K562 (cell line): ENCODE measurements around the gene ANKMY1. TPM values are rescaled to one million over a fixed set of nuclear protein-coding genes. Genes with fewer than 3 reads are reported as not detected.
A peak's percentile ranks its signal among the peaks of the same experiment; 100 is the strongest.

ENCODE experiments used
- ADNP ChIP-seq: fragments of 200-800 bp; sonication (Bioruptor generic); IDR thresholded peaks from 2 replicates; pipeline ENCODE4 v1.6.1; 2016; ENCODE audit warnings: missing genetic modification characterization, missing compliant biosample characterization
- CBX5 ChIP-seq: IDR thresholded peaks from 2 replicates; pipeline ENCODE4 v1.6.1; 2014; ENCODE audit warnings: low read depth, borderline replicate concordance
- CBX8 ChIP-seq: fragments of 200-600 bp; sonication (generic); IDR thresholded peaks from 2 replicates; pipeline ENCODE4 v1.6.1; 2012; ENCODE audit warnings: borderline replicate concordance, mixed run types, low read depth, mild to moderate bottlenecking, moderate library complexity, mixed read lengths, low read length, control low read depth, inconsistent platforms; ENCODE audit not compliant: poor library complexity, severe bottlenecking; ENCODE audit errors: extremely low read depth
- CREB3 ChIP-seq: fragments of 450-650 bp; conservative IDR thresholded peaks from 2 replicates; pipeline ENCODE4 v1.6.1; 2016; ENCODE audit warnings: missing genetic modification characterization, low read depth, mild to moderate bottlenecking, missing compliant biosample characterization, moderate library complexity
- DPF2 ChIP-seq: fragments of 450-650 bp; IDR thresholded peaks from 2 replicates; pipeline ENCODE4 v1.6.1; 2016
- ESRRA ChIP-seq: fragments of 450-650 bp; IDR thresholded peaks from 2 replicates; pipeline ENCODE4 v1.6.1; 2014; ENCODE audit warnings: low read depth, mild to moderate bottlenecking, moderate library complexity, borderline replicate concordance
- ETS2 ChIP-seq: IDR thresholded peaks from 2 replicates; pipeline ENCODE4 v1.6.1; 2016; ENCODE audit warnings: borderline replicate concordance, missing genetic modification characterization, mild to moderate bottlenecking, moderate library complexity, missing compliant biosample characterization; ENCODE audit not compliant: poor library complexity, severe bottlenecking
- HNRNPH1 ChIP-seq: fragments of 200-400 bp; formaldehyde crosslinking; optimal IDR thresholded peaks from 2 replicates; pipeline ENCODE3; 2017; ENCODE audit warnings: low read depth, mild to moderate bottlenecking, low read length, moderate library complexity
- HNRNPUL1 ChIP-seq: fragments of 200-400 bp; formaldehyde crosslinking; IDR thresholded peaks from 2 replicates; pipeline ENCODE4 v1.6.1; 2017; ENCODE audit warnings: low read length
- MAFG ChIP-seq: fragments of 450-650 bp; conservative IDR thresholded peaks from 2 replicates; pipeline ENCODE4 v1.6.1; 2016; ENCODE audit warnings: missing genetic modification characterization, missing compliant biosample characterization
- MTA2 ChIP-seq: fragments of 450-650 bp; IDR thresholded peaks from 2 replicates; pipeline ENCODE4 v1.6.1; 2016; ENCODE audit warnings: low read depth
- NEUROD1 ChIP-seq: fragments of 150-350 bp; IDR thresholded peaks from 2 replicates; pipeline ENCODE4 v1.6.1; 2014; ENCODE audit warnings: borderline replicate concordance, low read length, low read depth; ENCODE audit not compliant: partially characterized antibody
- POLR2A ChIP-seq: fragments of 450-650 bp; conservative IDR thresholded peaks from 2 replicates; pipeline ENCODE4 v1.6.1; 2016
- RFX7 ChIP-seq: fragments of 250-450 bp; sonication (Bioruptor Pico); IDR thresholded peaks from 2 replicates; pipeline ENCODE4 v1.5.1; 2021; ENCODE audit warnings: mild to moderate bottlenecking
- SMARCB1 ChIP-seq: IDR thresholded peaks from 2 replicates; pipeline ENCODE4 v1.6.1; 2011; ENCODE audit warnings: improper control_type of control experiment, low read depth; ENCODE audit not compliant: insufficient read length
- XRCC5 ChIP-seq: fragments of 200-400 bp; formaldehyde crosslinking; IDR thresholded peaks from 2 replicates; pipeline ENCODE4 v1.6.1; 2017; ENCODE audit warnings: low read depth, mild to moderate bottlenecking, low read length
- YBX1 ChIP-seq: fragments of 450-650 bp; IDR thresholded peaks from 2 replicates; pipeline ENCODE4 v1.7.1; 2016; ENCODE audit warnings: mild to moderate bottlenecking
- ZC3H11A ChIP-seq: IDR thresholded peaks from 2 replicates; pipeline ENCODE4 v1.6.1; 2012; ENCODE audit warnings: low read depth, low read length, improper control_type of control experiment
- ZFX ChIP-seq: sonication (generic); formaldehyde crosslinking; IDR thresholded peaks from 2 replicates; pipeline ENCODE4 v1.8.0; 2022; ENCODE audit warnings: mild to moderate bottlenecking, missing genetic modification reagents, moderate library complexity
- ZNF253 ChIP-seq: fragments of 250-450 bp; sonication (Bioruptor Pico); conservative IDR thresholded peaks from 2 replicates; pipeline ENCODE4 v1.6.1; 2021; ENCODE audit warnings: mild to moderate bottlenecking
- ZNF347 ChIP-seq: fragments of 450-650 bp; formaldehyde crosslinking; IDR thresholded peaks from 2 replicates; pipeline ENCODE4 v1.4.0; 2020; ENCODE audit warnings: low read depth, mild to moderate bottlenecking, moderate library complexity
- ZNF561 ChIP-seq: fragments of 450-650 bp; formaldehyde crosslinking; conservative IDR thresholded peaks from 2 replicates; pipeline ENCODE4 v1.4.0; 2020; ENCODE audit warnings: mild to moderate bottlenecking, moderate library complexity
- ZNF766 ChIP-seq: fragments of 200-800 bp; sonication (Bioruptor generic); conservative IDR thresholded peaks from 2 replicates; pipeline ENCODE4 v1.6.1; 2016; ENCODE audit warnings: missing genetic modification characterization, missing compliant biosample characterization
- polyA plus RNA-seq, 8 experiments: library from polyadenylated mRNA; depleted of rRNA in 4 of 8; stranded (reverse) in 5 of 8; unstranded in 3 of 8; fragments of >200 nt; fragmentation: Nextera tagmentation in 2 of 8; fragmentation: Illumina TruSeq in 1 of 8; extraction: Ambion mirVana in 2 of 8; extraction: Trizol in 1 of 8; gene quantifications; 2 replicates each; pipeline versions ENCODE4 v1.2.1 to v1.2.3, GENCODE V29; 2011 to 2014; ENCODE audit warnings: inconsistent platforms in 1 of 8, missing spikeins in 1 of 8
- total RNA-seq, 7 experiments: library from RNA; depleted of rRNA in 6 of 7; stranded (reverse); fragments of >200 nt in 6 of 7; fragmentation: Illumina TruSeq in 2 of 7; extraction: Trizol in 2 of 7; gene quantifications; 2 replicates each; pipeline versions ENCODE4 v1.2.1 to v1.2.3, GENCODE V29; 2011 to 2021; ENCODE audit warnings: low replicate concordance in 1 of 7
- TF ChIP-seq, protein P1 (sequence below): fragments of 250-450 bp; sonication (Bioruptor Pico); IDR thresholded peaks from 2 replicates; pipeline ENCODE4 v1.4.0; 2020; ENCODE audit warnings: mild to moderate bottlenecking, moderate library complexity
- TF ChIP-seq, protein P2 (sequence below): IDR thresholded peaks from 2 replicates; pipeline ENCODE4 v1.6.1; 2011; ENCODE audit warnings: borderline replicate concordance, low read depth, mild to moderate bottlenecking, moderate library complexity, low read length; ENCODE audit not compliant: insufficient read depth, poor library complexity, severe bottlenecking

Gene ANKMY1
- total and polyA plus RNA-seq, 9 of the 15 experiments (the other 6 are each of a cell fraction or from before 2014, with no cell fraction given) = 0.75 to 15.1 (median 11.7) TPM

GRCh38 chr2:240560480-240561324, 2.9 kb upstream of the ANKMY1 start (continued):
- no peak for TF ChIP-seq CBX8
- TF ChIP-seq POLR2A = peak; percentile 62; the same call in 1 of the 2 replicates
- no peak for TF ChIP-seq ZNF253 (CRISPR knock-in tag)
- peak; percentile 89 for TF ChIP-seq ZNF766 (CRISPR knock-in tag)
- TF ChIP-seq ZFX (CRISPR knock-in tag) = peak; percentile 92
- TF ChIP-seq ZNF561 (CRISPR knock-in tag) = no peak
- TF ChIP-seq YBX1 = no peak
- TF ChIP-seq CBX5 = no peak
- no peak for TF ChIP-seq ZNF347 (CRISPR knock-in tag)
- TF ChIP-seq MAFG (tag) = no peak
- no peak for TF ChIP-seq ADNP (tag)
- no peak for TF ChIP-seq RFX7 (CRISPR knock-in tag)
- no peak for TF ChIP-seq MTA2
- TF ChIP-seq DPF2 = no peak
- no peak for TF ChIP-seq ZC3H11A
- no peak for TF ChIP-seq NEUROD1
- no peak for TF ChIP-seq ETS2 (tag)
- TF ChIP-seq XRCC5 = no peak
- no peak for TF ChIP-seq HNRNPUL1
- no peak for TF ChIP-seq SMARCB1
- TF ChIP-seq, protein P1, sequence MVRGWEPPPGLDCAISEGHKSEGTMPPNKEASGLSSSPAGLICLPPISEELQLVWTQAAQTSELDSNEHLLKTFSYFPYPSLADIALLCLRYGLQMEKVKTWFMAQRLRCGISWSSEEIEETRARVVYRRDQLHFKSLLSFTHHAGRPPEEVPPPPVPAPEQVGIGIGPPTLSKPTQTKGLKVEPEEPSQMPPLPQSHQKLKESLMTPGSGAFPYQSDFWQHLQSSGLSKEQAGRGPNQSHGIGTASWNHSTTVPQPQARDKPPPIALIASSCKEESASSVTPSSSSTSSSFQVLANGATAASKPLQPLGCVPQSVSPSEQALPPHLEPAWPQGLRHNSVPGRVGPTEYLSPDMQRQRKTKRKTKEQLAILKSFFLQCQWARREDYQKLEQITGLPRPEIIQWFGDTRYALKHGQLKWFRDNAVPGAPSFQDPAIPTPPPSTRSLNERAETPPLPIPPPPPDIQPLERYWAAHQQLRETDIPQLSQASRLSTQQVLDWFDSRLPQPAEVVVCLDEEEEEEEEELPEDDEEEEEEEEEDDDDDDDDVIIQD (CRISPR knock-in tag) = no peak
- no peak for TF ChIP-seq CREB3 (tag)
- TF ChIP-seq ESRRA = no peak
- TF ChIP-seq, protein P2, sequence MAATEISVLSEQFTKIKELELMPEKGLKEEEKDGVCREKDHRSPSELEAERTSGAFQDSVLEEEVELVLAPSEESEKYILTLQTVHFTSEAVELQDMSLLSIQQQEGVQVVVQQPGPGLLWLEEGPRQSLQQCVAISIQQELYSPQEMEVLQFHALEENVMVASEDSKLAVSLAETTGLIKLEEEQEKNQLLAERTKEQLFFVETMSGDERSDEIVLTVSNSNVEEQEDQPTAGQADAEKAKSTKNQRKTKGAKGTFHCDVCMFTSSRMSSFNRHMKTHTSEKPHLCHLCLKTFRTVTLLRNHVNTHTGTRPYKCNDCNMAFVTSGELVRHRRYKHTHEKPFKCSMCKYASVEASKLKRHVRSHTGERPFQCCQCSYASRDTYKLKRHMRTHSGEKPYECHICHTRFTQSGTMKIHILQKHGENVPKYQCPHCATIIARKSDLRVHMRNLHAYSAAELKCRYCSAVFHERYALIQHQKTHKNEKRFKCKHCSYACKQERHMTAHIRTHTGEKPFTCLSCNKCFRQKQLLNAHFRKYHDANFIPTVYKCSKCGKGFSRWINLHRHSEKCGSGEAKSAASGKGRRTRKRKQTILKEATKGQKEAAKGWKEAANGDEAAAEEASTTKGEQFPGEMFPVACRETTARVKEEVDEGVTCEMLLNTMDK = peak; percentile 30
- TF ChIP-seq HNRNPH1 = no peak
